Measurements from ENCODE around the gene C1QA.

- no peak for TF ChIP-seq CTCF (IDR thresholded peaks at IDR 0.05)
- no peak for TF ChIP-seq POLR2A (IDR thresholded peaks at IDR 0.05)
Measured at GRCh38 chr1:22685591-22686059, 49.2 kb downstream of the C1QA start.

Measured in adrenal gland (tissue), 5 donors.